Activated naive CD4-positive, alpha-beta T cell treated with anti-CD3 and anti-CD28 coated beads, Interleukin-2, amount 10 ng/mL, durations not matched to agents 7 days and 5 days (primary cell): ENCODE results near the gene LRRC27.
A peak's percentile ranks its signal among the peaks of the same experiment; 100 is the strongest.
"Not testable (repeated sequence)": the region's sequence is repeated elsewhere in the genome, so short reads cannot be mapped to it uniquely, and the experiment has no call there.

ENCODE experiments used
- CTCF ChIA-PET: fragments of 350-600 bp; sonication (Branson Sonifier 250); formaldehyde crosslinking; loops from one replicate; lab custom pipeline; 2021; ENCODE audit warnings: antibody characterized with exemption; lab: Charles Lee
- DNase-seq: peaks from one replicate; pipeline ENCODE4 v3.0.0-alpha.2; 2020
- H3K27ac Mint-ChIP-seq: one replicate; pipeline ENCODE4 v1.8.0; 2021; ENCODE audit warnings: mild to moderate bottlenecking, moderate library complexity, mixed read lengths
- H3K27me3 Mint-ChIP-seq: one replicate; pipeline ENCODE4 v1.8.0; 2021; ENCODE audit warnings: mild to moderate bottlenecking, mixed read lengths
- H3K36me3 Mint-ChIP-seq: one replicate; pipeline ENCODE4 v1.8.0; 2021; ENCODE audit warnings: mixed read lengths
- H3K4me1 Mint-ChIP-seq: one replicate; pipeline ENCODE4 v1.8.0; 2021; ENCODE audit warnings: mixed read lengths
- H3K4me3 Mint-ChIP-seq: one replicate; pipeline ENCODE4 v1.8.0; 2021; ENCODE audit warnings: mild to moderate bottlenecking, moderate library complexity, mixed read lengths
- H3K9me3 Mint-ChIP-seq: one replicate; pipeline ENCODE4 v1.8.0; 2021; ENCODE audit warnings: mixed read lengths

Gene LRRC27

GRCh38 chr10:132317477-132317876 lies 14.5 kb upstream of the LRRC27 start:
- H3K27ac Mint-ChIP-seq, H3K36me3 Mint-ChIP-seq, H3K4me1 Mint-ChIP-seq, H3K9me3 Mint-ChIP-seq, H3K4me3 Mint-ChIP-seq, CTCF ChIA-PET, DNase-seq: not testable (repeated sequence)
- H3K27me3 Mint-ChIP-seq: peaks cover 13% of the 10 kb centered on the region

GRCh38 chr10:132319853-132320653 lies 11.9 kb upstream of the LRRC27 start:
- H3K4me3 Mint-ChIP-seq: no peak overlapping the region
- DNase-seq: no peak
- H3K27ac Mint-ChIP-seq: no peak overlapping the region
- H3K36me3 Mint-ChIP-seq: peaks cover 8% of the 10 kb centered on the region
- peaks cover 4% of the 10 kb centered on the region for H3K27me3 Mint-ChIP-seq
- no peaks in the 10 kb centered on the region for H3K9me3 Mint-ChIP-seq
- H3K4me1 Mint-ChIP-seq: peaks cover 11% of the 10 kb centered on the region
- CTCF ChIA-PET: no interaction called here

DNA sequence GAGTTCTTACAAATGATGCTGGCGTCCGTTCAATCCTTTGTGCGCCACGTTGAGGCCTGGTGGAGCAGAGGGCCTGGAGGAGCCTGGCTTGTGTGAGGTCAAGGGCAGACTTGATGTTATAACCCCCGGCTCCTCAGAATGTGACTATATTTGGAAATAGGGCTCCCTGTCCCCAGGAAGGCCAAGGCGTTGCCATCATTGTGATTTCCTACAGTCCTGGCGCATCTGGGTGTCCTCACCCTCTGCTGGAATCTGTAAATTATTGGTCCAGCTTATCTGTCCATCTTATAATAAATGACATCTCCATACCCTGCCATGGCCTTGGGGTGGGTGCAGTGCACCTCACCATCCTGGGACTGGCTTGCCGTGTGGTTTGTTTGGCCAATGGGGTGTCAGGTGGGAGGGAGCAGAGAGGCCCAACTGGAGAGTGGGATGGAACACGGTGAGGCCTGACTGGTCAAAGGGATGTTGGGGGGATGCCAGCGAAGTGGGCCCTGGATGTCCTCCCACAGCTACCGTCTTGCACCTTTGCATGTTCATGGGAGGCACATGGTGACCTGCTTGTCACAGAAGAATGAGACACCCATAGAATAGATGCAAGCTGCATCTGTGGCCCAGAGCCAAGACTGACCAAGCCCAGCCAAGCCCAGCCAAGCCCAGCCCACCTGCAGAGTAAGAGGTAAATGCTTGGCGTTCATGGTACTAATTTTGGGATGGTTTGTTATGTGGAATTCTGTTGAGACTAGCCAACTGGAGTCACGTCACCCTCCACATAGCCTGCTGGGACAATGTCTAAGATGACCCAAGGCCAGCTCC lies 11.1 kb upstream of the LRRC27 start:
- Mint-ChIP-seq H3K4me1 (peaks cover 14% of the 10 kb centered on the region), H3K27me3 (peaks cover 4% of the 10 kb centered on the region), H3K36me3 (peaks cover 12% of the 10 kb centered on the region), H3K9me3 (no peaks in the 10 kb centered on the region), H3K4me3 (no peak overlapping the region), H3K27ac (no peak overlapping the region)
- CTCF ChIA-PET: interaction anchor here (1.4 kb wide), 1 partner anchor 10 kb away, joined by 3 read pairs; no protein-coding TSS in a partner anchor
- DNase-seq: no peak

- CTCF ChIA-PET: interaction anchor here (1.4 kb wide), 1 partner anchor 9 kb away, joined by 3 read pairs; no protein-coding TSS in a partner anchor
- H3K27ac Mint-ChIP-seq: no peak overlapping the region
- DNase-seq: no peak
- no peaks in the 10 kb centered on the region for H3K9me3 Mint-ChIP-seq
- peaks cover 19% of the 10 kb centered on the region for H3K4me1 Mint-ChIP-seq
- H3K36me3 Mint-ChIP-seq: peaks cover 21% of the 10 kb centered on the region
- H3K27me3 Mint-ChIP-seq: peaks cover 4% of the 10 kb centered on the region
- no peak overlapping the region for H3K4me3 Mint-ChIP-seq
Observed at GRCh38 chr10:132321726-132322125, 10.3 kb upstream of the LRRC27 start.

DNA sequence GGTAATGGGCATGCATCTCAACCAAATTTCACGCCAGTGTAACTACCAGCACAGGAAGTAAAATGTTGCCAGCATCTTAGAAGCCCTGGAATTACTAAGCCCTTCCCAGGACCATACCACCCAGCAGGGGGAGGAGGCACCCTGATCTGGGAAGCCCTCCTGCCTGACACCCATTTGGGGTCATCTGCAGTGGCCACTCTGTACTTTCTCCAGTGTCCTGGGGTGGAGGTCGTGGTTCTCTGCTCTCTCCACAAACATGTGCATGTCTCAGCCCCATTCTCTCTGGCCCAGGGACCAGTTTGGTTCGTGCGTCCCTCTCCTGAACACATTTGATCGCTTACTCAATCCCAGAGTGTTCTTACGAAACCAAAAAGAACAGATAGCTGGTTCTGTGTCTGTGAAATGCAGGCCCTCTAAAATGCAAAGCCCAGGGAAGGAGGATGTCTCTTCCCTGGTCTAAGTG lies 9.4 kb upstream of the LRRC27 start:
- CTCF ChIA-PET: interaction anchor here (1.4 kb wide), 1 partner anchor 8 kb away, joined by 3 read pairs; no protein-coding TSS in a partner anchor
- no peak overlapping the region for H3K4me3 Mint-ChIP-seq

GRCh38 chr10:132324186-132324585 lies 7.8 kb upstream of the LRRC27 start:
- H3K27ac Mint-ChIP-seq: no peak overlapping the region

More for the DNA sequence above, 9.4 kb upstream of the LRRC27 start:
- DNase-seq: no peak
- H3K36me3 Mint-ChIP-seq: peaks cover 26% of the 10 kb centered on the region
- no peaks in the 10 kb centered on the region for H3K9me3 Mint-ChIP-seq
- H3K27me3 Mint-ChIP-seq: peaks cover under 1% of the 10 kb centered on the region
- H3K27ac Mint-ChIP-seq: no peak overlapping the region
- peaks cover 24% of the 10 kb centered on the region for H3K4me1 Mint-ChIP-seq

DNA sequence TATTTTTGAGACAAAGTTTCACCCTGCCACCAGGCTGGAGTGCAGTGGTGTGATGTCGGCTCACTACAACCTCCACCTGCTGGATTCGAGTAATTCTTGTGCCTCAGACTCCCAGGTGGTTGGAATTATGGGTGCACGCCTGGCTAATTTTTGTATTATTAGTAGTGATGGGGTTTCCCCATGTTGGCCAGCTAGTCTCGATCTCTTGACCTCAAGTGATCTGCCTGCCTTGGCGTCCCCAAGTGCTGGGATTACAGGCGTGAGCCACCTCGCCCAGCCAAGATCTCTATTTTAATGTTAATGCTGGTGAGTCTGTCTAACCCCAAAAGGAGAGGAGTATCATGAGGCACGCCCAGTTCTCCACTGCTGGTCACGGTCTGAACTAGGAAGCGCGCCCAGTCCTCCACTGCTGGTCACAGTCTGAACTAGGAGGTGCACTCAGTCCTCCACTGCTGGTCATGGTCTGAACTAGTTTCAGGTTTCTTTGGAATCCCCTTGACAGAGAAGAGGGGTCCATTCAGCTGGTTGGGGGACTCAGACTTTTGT lies 5.6 kb upstream of the LRRC27 start:
- peaks cover 53% of the 10 kb centered on the region for H3K36me3 Mint-ChIP-seq
- DNase-seq: no peak

More at GRCh38 chr10:132324186-132324585, 7.8 kb upstream of the LRRC27 start:
- Mint-ChIP-seq H3K4me1 (peaks cover 38% of the 10 kb centered on the region), H3K9me3 (no peaks in the 10 kb centered on the region), H3K27me3 (no peaks in the 10 kb centered on the region), H3K4me3 (no peak overlapping the region), H3K36me3 (peaks cover 39% of the 10 kb centered on the region)
- CTCF ChIA-PET: no interaction called here
- no peak for DNase-seq

GRCh38 chr10:132326925-132327324 lies 5.1 kb upstream of the LRRC27 start:
- peaks cover 49% of the 10 kb centered on the region for H3K4me1 Mint-ChIP-seq
- H3K27me3 Mint-ChIP-seq: peaks cover 8% of the 10 kb centered on the region
- H3K27ac Mint-ChIP-seq: no peak overlapping the region
- H3K9me3 Mint-ChIP-seq: no peaks in the 10 kb centered on the region
- CTCF ChIA-PET: no interaction called here
- no peak overlapping the region for H3K4me3 Mint-ChIP-seq
- H3K36me3 Mint-ChIP-seq: peaks cover 53% of the 10 kb centered on the region
- DNase-seq: no peak

More for the DNA sequence above, 5.6 kb upstream of the LRRC27 start:
- Mint-ChIP-seq H3K4me3 (no peak overlapping the region), H3K9me3 (no peaks in the 10 kb centered on the region), H3K4me1 (peaks cover 49% of the 10 kb centered on the region), H3K27ac (no peak overlapping the region), H3K27me3 (peaks cover 3% of the 10 kb centered on the region)
- CTCF ChIA-PET: interaction anchor here (1.1 kb wide), 1 partner anchor 35 kb away, joined by 3 read pairs; no protein-coding TSS in a partner anchor

- CTCF ChIA-PET: no interaction called here
- Mint-ChIP-seq H3K4me1 (peaks cover 56% of the 10 kb centered on the region), H3K9me3 (no peaks in the 10 kb centered on the region), H3K27ac (no peak overlapping the region), H3K4me3 (no peak overlapping the region), H3K36me3 (peaks cover 53% of the 10 kb centered on the region), H3K27me3 (peaks cover 10% of the 10 kb centered on the region)
- DNase-seq: no peak
Observed at GRCh38 chr10:132328106-132328505, 3.9 kb upstream of the LRRC27 start.

DNA sequence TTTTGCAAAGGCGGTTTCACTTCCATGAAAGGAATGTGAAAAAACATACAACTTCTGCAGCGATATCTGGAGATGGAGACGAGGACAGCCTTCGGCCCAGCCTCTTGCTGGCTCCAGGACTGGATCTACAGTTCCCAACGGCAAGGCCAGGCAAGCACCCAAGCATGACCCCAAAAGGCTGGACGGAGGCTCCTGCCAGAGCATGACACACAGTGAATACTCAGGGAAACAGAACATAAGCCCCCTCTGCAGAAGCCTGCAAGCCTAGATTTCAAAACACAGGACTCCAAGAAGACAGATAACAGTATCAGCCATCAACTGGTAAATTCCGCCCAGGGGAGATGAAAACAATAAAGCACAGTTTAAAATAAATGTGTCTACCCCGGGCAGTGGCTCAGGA lies 3.3 kb upstream of the LRRC27 start:
- H3K4me3 Mint-ChIP-seq: peak overlapping the region; percentile 23

GRCh38 chr10:132329565-132330485 lies 2.2 kb upstream of the LRRC27 start:
- Mint-ChIP-seq H3K27me3 (peaks cover 20% of the 10 kb centered on the region), H3K4me1 (peaks cover 62% of the 10 kb centered on the region), H3K36me3 (peaks cover 47% of the 10 kb centered on the region), H3K27ac (peak overlapping the region; percentile 89), H3K4me3 (peak overlapping the region; percentile 86), H3K9me3 (no peaks in the 10 kb centered on the region)
- peak; percentile 50 for DNase-seq
- CTCF ChIA-PET: interaction anchor here (0.7 to 1.2 kb wide), 2 partner anchors 8 to 19 kb away, joined by 3 read pairs; no protein-coding TSS in a partner anchor

More for the DNA sequence above, 3.3 kb upstream of the LRRC27 start:
- Mint-ChIP-seq H3K36me3 (peaks cover 53% of the 10 kb centered on the region), H3K27me3 (peaks cover 13% of the 10 kb centered on the region), H3K4me1 (peaks cover 63% of the 10 kb centered on the region), H3K9me3 (no peaks in the 10 kb centered on the region), H3K27ac (no peak overlapping the region)
- DNase-seq: no peak
- CTCF ChIA-PET: no interaction called here

DNA sequence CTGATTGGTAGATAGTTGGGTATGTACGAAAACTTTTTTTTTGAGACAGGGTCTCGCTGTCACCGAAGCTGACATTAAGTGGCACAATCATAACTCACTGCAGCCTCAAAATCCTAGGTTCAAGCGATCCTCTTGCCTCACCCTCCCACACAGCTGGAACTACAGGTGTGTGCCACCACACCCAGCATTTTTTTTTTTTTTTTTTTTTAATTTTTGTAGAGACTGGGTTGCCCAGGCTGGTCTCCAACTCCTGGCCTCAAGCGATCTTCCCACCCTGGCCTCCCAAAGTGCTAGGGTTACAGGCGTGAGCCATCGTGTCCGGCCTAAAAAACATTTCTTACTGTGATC lies 1.5 kb upstream of the LRRC27 start:
- CTCF ChIA-PET: interaction anchor here (0.7 to 1.2 kb wide), 2 partner anchors 9 to 18 kb away, joined by 3 read pairs; no protein-coding TSS in a partner anchor
- no peaks in the 10 kb centered on the region for H3K9me3 Mint-ChIP-seq
- H3K27ac Mint-ChIP-seq: peak overlapping the region; percentile 89
- peaks cover 60% of the 10 kb centered on the region for H3K4me1 Mint-ChIP-seq
- peaks cover 20% of the 10 kb centered on the region for H3K27me3 Mint-ChIP-seq
- DNase-seq: no peak
- H3K36me3 Mint-ChIP-seq: peaks cover 46% of the 10 kb centered on the region
- H3K4me3 Mint-ChIP-seq: peak overlapping the region; percentile 86

DNA sequence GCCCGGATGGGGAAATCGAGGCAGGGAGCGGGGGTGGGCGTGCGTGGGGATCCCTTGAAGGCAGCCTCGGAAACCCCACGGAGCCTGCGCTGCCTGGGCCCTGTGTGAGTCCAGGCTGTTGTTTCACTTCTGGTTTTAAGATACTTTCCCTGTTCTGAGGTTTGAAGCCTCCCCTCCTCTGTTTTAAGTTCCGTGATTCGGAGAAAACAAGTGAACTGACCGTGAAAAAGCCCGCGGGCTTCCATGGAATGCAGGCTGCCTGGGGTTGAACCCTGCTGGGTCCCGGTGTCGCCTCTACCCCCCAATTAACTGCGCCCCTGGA lies 401 bp downstream of the LRRC27 start:
- CTCF ChIA-PET: no interaction called here
- H3K36me3 Mint-ChIP-seq: peaks cover 29% of the 10 kb centered on the region
- peaks cover 20% of the 10 kb centered on the region for H3K27me3 Mint-ChIP-seq
- DNase-seq: no peak
- no peaks in the 10 kb centered on the region for H3K9me3 Mint-ChIP-seq
- peak overlapping the region; percentile 86 for H3K4me3 Mint-ChIP-seq
- peaks cover 64% of the 10 kb centered on the region for H3K4me1 Mint-ChIP-seq
- H3K27ac Mint-ChIP-seq: peak overlapping the region; percentile 92
